Measurements from ENCODE around the gene IQCN.

The IQCN gene

DNA sequence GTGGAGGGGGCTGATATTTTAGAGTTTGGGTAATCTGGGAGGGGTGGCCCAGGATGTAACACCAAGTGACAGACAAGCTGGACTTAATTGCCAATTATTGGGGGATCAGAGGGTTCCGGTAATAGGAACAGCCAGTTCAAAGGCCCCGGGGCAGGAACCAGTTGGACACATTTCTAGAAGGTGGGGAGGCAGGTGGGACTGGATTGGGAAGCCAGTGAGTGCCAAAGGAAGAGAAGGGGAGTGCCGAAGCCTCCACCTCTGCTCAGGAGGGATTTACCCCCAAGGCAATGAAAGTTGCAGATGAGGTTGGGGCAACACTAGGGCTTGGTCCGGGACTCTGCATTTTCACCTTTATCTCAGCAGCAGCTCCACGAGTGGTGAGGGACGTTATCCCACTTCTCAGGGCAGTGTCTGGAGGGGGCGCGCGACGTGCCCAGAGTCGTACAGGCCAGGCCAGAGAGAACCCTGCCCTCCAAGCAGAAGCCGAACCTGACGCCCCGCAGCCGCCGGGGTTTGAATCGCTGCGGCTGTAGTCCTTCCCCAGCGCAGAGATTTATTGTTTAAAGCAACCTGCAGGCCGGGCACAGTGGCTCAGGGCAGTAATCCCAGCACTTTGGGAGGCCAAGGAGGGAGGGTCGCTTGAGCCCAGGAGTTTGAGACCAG lies 12.9 kb upstream of the IQCN start:
- no peak for DNase-seq (ENCODE audit: low read depth in 2 of 2)

DNA sequence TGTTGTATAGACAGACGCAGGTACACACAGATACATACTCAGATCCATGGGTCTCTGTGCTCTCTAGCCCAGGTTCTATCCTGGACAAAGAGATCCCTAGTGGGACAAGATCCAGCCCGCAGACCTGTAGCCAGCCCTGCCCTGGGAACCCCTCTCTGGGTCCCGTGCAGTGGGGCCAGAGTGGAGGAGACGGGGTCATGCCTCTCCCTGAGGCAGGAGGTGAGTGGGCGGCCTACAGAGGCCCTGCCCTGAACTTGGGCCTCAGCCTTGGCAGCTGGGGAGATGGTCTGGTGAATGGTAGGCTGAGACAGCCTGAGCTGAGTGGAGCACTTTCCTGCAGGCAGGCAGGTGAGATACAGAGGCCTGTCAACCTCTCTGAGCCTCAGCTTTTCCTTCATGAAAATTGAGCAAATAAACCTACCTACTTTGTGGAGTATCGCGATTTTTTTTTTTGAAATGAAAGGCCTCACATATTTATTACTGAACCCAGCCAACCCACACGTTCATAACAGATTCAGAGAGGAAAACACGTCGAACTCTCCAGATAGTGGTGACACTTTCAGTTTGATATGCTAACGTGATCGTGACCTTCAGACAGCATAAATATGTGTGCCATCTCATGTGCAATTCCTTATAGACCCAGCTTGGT lies 10.6 kb upstream of the IQCN start:
- peak in 1 of 2 donors; percentile 17 for DNase-seq (ENCODE audit: low read depth in 2 of 2)

DNA sequence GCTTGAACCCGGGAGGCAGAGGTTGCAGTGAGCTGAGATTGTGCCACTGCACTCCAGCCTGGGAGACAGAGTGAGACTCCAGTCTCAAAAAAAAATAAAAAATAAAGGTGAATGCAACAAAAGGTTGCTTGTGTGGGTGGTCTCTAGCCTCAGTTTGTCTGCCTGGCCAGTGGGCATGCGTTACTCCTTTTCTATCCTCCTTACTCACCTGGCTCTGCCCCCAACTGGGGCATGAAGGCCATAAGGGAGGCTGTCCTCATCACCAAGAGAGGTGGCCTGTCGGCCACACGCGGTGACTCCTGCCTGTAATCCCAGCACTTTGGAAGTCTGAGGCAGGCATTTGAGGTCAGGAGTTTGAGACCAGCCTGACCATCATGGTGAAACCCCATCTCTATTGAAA lies 9.1 kb upstream of the IQCN start:
- no peak for DNase-seq (ENCODE audit: low read depth in 2 of 2)

DNA sequence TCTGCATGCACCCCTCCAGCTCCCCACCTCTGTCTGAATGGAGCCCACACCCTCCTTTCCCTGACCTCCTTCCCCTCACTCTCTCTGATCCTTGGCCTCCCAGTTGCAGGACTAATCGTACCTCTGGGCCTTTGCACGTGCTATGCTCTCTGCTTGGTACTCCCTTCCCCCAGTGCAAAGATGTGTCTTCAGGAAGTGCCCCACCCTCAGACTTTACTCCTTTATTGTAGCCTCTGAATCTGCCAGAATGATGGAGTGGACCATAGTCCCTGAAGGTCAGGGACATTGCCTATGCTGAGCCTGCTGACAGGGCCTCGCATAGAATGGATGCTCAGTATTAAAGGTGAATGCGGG lies 8.5 kb upstream of the IQCN start:
- no peak for DNase-seq (ENCODE audit: low read depth in 2 of 2)

DNA sequence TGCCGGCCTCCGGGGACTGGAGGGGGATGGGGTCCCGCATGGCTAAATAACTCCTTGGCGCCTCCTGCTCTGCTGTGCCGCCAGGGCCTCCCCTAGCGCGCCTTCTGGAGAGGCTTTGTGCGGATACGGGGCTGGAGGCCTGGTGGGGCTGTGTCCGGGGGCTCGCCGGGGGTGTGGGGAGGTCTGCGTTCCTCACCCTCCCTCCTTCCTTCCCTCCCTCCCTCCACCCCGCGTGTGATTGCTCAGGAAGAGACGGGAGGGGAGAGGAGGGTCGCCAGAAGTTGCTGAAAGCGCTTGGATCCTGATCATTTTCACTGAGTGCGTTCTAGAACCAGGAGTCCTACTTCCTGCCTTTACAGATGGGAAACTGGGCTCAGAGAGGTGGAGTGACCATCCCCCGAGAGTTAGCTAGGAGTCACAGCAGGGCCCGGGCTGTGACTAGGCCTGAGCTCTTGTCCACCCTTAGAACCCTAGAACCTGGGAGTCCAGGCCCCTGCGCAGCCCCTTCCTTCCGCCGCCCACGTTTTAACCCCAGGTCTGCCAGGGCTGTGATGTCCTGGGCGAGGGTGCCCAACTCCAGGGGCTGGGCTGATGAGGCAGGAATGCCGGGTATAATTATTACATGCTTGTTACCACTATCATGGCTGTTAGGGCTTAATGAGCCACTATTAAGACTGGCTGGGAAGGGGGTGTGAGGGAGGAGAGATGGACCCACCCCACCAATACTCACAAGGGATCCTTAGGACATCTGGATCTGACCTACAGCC lies 8.0 kb upstream of the IQCN start:
- peak in 1 of 2 donors; percentile 28 for DNase-seq (ENCODE audit: low read depth in 2 of 2)

DNA sequence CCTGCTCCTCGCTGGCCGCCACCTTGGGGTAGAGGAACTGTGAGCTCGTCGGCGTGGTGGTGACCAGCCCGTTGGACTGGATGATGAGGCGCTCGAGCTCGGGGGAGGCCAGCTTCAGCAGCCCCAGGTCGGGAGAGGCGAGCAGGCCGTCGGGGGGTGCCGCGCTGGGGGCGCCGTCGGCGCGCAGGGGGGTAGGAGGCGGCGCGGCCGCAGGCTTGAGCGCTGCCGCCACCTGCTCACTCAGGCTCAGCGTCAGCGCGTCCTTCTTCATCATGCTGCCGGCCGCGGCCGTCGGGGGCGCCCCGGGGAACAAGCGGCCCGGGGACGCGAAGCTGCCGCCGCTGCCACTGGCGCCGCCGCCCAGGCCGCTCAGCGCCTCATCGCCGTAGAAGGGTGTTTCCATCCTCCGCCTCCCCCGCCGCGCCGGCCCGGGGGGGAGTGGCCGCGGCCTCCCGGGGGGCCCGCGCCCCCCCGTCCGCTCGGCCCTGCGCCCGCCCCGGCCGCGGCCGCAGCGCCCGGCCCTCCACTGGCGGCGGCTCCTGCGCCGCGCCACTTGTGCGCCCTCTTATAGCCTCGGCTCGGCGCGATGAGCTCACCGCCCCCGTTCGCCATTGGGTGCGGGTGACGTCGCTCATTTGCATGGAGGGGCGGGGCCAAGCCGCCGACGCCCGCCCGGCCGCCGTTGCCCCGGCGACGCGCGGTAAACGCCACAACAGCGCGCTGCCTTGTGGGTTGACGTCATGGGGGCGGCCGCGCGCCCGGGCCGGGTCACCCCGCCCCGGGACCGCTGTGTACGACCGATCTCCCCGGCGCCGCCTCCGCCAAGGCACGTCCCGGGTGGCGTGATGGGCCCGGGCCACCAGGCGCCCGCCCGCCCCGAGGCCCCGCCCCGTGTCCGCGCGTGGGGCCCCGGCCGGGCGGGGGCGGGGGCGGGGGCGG lies 7.1 kb upstream of the IQCN start, which contains the start of gene JUND:
JUND (minus strand) TSS at position 541 of the 939 bp plus-strand sequence; CDS start at position 403, 138 bp downstream.
- peak; percentile 92 to 95 for DNase-seq (ENCODE audit: low read depth in 2 of 2)

DNA sequence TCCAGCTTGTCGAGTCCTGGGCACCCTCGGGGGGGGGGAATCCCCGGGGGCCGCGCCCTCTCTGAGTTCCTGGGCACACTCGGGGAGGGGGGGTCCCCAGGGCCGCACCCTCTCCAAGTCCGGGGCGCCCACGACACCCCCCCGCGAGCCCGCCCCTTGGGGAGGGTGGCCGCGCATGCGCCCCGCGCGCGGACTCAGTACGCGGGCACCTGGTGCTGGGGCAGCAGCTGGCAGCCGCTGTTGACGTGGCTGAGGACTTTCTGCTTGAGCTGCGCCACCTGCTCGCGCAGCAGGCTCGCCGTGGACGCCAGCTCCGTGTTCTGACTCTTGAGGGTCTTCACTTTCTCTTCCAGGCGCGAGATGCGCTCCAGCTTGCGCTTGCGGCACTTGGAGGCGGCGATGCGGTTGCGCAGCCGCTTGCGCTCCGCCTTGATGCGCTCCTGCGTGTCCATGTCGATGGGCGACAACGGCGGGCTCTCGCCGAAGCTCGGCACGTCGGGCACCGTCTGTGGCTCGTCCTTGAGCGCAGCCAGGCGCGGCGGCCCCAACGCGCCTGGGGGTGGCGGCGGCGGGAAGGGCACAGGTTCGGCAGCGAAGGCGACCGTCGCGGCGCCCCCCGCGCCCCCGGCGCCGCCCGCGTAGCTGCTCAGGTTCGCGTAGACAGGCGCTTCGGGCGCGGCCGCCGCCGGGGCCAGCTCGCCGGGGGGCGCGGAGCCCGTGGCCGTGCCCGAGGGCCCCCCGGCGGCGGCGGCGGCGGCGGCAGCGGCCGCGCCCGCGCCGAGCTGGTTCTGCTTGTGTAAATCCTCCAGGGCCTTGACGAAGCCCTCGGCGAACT lies 6.2 kb upstream of the IQCN start:
- DNase-seq (ENCODE audit: low read depth in 2 of 2): peak; percentile 59 to 74

DNA sequence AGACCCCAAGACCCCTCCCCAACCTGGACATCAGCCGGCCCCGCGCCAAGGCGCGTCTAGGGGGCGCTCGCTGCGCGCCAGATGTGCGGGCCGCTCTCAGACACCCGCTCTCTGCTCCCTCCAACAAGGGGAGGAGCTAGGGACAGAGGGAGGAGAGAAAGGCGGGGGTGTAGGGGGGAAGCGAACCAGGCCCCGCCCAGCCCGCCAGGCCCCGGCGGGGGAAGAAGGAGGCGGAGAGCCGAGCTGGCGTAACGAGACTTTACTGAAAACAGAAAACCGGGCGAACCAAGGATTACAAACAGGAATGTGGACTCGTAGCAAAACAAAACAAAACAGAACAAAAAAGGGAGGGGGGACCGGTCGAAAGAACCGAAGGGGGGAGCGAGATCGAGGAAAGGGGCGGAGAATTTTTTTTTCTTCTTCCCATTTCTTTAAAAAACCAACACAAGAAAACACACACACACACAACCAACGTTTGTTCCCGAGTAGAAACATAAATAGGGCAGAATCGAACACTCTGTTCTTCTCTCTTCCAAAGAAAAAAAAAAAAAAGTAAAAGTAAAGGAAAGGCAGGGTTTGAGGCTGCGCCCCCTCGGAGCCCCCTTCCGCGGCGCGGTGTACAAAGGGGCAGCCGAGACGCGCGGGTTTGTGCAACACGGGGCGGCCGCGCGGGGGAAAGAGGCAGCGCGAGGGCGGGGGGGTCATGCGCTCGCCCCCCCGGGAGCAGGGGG lies 5.4 kb upstream of the IQCN start:
- DNase-seq (ENCODE audit: low read depth in 2 of 2): peak; percentile 83 to 89

DNA sequence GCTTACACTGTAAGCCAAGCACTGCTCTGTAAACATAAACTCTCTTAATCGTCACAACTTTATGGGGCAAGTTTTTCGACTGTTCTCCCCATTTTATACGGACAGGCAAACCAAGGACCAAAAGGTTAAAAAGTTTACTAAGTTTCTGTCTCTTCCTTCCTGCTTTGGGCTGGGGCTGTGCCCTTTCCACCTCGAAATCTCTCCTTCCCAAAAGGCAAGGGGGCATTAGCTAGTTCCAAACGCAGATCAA lies 4.9 kb upstream of the IQCN start:
- DNase-seq (ENCODE audit: low read depth in 2 of 2): no peak

DNA sequence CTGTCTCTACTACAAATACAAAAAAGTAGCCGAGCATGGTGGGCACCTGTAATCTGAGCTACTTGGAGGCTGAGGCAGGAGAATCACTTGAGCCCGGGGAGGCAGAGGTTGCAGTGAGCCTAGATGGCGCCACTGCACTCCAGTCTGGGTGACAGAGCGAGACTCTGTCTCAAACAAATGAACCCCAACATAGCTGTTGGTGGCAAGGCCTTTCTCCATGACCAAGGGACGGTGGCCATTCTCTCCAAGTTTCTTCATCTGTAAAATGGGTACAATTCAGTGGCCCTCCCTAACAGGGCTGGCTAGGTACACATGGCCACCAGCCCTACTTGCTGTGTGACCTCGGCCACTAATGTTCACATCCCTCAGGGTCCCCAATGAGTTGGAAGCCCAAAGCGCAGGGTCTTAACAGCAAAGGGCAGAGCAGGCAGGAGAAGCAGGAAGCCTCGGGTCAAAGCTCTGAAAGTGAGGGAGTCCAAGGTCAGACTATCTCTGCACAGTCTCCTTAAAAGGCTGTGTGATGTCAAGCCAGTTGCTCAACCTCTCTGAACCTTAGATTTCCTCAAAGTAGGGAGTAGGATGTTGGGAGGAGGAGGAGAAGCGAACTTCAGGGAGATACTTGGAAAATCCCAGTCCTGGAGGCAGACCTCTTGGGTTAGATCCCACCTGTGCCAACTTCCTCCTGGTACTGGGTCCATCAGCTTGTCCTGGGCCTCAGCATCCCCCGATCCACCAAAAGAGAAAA lies 4.4 kb upstream of the IQCN start:
- peak in 1 of 2 donors; percentile 45 for DNase-seq (ENCODE audit: low read depth in 2 of 2)

DNA sequence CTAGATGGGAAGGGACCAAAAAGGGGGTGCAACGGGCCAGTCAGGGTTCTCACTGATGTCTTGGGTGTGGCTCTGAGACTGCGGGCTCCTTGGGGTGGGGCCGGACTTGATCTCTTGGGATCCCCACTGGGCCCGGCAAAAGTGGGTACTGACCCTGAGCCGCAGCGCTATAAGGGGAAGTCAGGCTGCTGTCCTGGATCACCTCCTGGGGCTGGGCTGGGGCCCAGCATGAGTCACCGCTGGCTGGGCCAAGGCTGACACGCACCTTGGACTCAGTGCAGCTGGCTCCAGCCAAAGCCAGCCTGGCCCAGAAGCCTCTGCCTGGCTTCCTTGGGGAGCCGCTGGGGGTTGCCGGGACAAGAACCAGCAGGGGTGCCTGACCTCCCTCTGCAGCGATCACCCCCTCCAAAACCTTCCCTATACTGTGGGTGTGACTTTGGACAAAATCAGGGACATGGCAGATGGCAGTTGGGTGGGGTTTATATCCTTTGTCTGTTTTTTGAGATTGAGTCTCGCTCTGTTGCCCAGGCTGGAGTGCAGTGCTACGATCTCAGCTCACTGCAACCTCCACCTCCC lies 617 bp upstream of the IQCN start:
- no peak for DNase-seq (ENCODE audit: low read depth in 2 of 2)

DNA sequence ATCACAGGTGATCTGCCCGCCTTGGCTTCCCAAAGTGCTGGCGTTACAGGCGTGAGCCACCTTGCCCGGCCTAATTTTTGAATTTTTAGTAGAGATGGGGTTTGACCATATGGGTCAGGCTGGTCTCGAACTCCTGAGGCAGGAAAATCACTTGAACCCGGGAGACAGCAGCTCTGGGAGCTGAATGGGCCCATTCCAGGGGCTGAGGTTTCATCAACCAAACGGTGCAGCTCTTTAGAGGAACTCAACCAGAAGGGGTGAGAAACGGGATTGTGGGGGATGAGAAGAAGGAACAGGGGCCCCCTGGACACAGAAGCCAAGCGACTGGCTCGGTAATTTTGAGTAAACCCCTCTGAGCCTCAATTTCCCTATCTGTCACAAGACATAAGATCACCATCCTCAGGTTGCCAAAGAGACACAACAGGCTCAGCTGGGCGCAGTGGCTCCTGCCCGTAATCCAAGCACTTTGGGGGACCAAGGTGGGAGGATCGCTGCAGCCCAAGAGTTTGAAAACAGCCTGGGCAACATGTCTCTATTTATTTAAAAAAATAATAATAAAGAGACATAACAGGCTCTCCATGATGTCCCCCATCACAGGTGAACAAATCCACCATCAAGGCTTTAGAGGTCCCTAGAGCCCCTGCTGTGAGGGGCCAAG lies 562 bp downstream of the IQCN start:
- DNase-seq (ENCODE audit: low read depth in 2 of 2): no peak

DNA sequence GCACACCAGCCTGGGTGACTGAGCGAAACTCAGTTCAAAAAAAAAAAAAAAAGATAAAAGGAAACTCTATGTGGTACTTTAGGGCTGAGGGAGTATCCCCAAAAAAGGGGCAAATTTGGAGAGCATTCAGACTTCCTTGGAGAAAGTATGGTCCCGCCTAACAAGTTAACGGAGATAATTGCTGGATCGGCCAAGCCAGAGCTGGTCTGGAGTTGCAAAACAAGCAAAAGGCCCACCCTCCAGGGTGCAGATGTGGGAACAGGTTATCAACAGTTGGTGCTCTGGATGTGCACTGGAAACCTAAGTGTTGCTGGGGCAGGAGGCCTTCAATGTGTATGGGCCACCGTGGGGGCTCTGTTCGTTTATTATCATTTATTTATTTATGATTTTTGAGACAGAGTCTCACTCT lies 2.8 kb downstream of the IQCN start:
- no peak for DNase-seq (ENCODE audit: low read depth in 2 of 2)

DNA sequence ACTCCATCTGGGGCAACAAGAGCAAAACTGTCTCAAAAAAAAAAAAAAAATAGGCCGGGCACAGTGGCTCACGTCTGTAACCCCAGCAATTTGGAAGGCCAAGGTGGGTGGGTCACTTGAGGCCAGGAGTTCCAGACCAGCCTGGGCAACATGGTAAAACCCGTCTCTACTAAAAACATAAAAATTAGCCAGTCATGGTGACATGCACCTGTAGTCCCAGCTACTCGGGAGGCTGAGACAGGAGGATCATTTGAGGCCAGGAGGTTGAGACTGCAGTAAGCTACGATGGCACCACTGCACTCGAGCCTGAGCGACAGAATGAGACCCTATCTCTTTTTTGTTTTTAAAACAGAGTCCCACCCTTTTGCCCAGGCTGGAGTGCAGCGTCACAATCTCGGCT lies 3.9 kb downstream of the IQCN start:
- DNase-seq (ENCODE audit: low read depth in 2 of 2): no peak

DNA sequence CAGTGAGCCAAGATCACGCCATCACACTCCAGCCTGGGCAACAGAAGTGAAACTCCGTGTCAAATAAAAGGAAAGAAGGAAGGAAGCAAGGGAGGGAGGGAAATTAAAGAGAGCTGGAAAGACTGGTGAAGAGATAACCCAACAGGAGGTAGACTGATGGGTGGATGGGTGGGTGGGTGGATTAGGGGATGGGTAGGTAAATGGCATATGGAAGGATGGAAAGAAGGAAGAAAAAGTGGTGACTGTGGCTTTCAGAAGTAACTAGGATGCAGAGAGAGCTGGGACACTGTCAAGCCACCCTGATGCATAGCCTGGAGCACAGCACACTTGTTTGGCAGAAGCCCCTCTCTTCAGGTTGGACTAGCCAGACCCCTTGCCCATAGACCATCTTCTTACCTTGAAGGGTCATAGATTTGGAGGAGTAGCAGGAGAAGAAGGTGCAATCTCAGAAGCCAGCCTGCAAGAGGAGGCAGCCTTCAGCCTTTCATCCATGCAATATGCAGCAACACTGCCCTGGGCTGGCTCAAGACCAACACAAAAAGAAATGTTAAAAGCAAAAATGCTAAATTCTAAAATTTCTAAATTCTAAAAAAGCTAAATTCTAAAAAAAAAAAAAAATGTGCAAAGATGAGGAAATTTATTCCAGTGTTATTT lies 5.1 kb downstream of the IQCN start:
- DNase-seq (ENCODE audit: low read depth in 2 of 2): no peak

DNA sequence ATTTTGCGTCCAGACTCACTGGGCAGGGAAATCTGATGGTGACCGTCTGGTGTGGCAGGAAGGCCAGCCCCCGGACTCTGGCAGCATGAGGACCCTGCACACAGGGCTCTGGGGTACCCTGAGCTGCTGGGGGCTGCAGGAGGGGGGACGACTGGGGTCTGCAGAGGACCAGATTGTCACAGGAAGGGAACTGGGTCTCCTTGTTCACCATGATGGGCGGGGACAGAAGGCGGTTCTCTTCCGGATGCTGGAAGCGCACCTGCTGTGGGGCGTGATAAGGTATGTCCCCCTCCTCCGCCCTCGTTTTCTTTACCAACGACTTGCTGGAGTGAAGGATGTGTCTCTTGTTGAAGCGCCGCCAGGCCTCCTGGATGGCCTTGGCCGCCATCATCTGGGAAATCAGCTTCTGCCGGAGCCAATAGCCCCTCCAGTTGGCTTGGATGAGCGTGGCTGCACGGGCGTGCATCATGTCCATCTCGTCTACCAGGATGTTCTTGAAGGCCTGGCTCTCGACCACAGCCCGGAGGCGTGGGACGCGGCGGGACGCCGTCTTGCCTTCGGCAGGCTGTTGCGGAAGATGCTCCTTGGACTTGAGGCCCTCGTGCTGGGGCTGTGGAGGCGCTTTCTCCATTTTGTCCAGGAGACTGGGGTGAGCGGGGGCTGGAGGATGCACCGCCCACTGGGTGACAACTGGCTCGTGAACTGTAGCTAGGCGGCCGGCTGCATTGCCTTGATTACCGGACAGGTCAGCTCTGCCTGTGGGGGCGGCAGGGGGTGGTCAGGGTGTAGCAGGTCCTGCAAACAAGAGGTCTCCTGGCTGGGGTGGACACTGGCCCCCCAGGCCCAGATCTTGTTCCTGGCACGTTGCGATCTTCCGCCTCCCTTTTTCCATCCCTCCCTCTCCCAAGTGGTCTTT lies 7.2 kb downstream of the IQCN start:
- no peak for DNase-seq (ENCODE audit: low read depth in 2 of 2)

DNA sequence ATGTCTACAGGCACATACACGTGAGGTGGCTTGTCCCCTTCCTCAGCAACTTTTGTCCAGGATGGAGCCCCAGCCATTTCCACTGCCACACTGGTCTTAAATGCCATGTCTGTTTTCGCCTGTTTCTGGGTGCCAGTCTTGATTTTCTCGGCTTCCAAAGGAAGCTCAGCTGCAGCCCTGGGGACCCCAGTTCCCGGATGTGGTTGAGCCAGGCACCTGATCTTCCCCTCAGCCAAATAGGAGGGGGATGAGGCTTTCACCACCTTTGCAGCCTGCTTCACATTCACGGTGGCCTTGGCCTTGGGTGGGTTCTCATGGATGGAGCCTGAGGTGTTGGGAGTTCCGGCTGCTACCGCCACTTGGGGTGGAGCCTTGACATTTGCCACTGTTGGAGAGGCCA lies 8.7 kb downstream of the IQCN start:
- DNase-seq (ENCODE audit: low read depth in 2 of 2): no peak
